Prostate gland (tissue), 2 donors: ENCODE results near the gene POGLUT2.

Source experiments
- CTCF ChIP-seq, 4 experiments: fragments of 200-600 bp in 2 of 4; fragments of 450-650 bp in 2 of 4; sonication (generic) in 2 of 4; IDR thresholded peaks; 1 replicate in 3 of 4; 2 replicates in 1 of 4; pipeline ENCODE4 v1.5.1; 2016 to 2019; ENCODE audit warnings: antibody characterized with exemption in 4 of 4, mild to moderate bottlenecking in 2 of 4, moderate library complexity in 2 of 4
- POLR2A ChIP-seq: fragments of 450-650 bp; IDR thresholded peaks from one replicate; pipeline ENCODE4 v1.6.1; 2016; ENCODE audit warnings: antibody characterized with exemption, mild to moderate bottlenecking
- POLR2AphosphoS5 ChIP-seq: sonication (generic); formaldehyde crosslinking; IDR thresholded peaks from one replicate; pipeline ENCODE4 v1.6.1; 2017; ENCODE audit warnings: antibody characterized with exemption

- TF ChIP-seq CTCF (IDR thresholded peaks at IDR 0.05) (no peak), POLR2AphosphoS5 (no peak), POLR2A (no peak)
Observed at GRCh38 chr13:102816708-102817107, 17.9 kb upstream of the POGLUT2 start.
